ENCODE data around the gene CARS2.

GRCh38 chr13:110746438-110746837 lies 40.5 kb upstream of the CARS2 start:
- TF ChIP-seq CTCF (optimal IDR thresholded peaks at IDR 0.05 in 1 of 3, IDR thresholded peaks at IDR 0.05 in 1 of 3, conservative IDR thresholded peaks at IDR 0.05 in 1 of 3; ENCODE audit: extremely low read depth in 1 of 3, insufficient read depth in 2 of 3, low read length in 3 of 3): no peak
- TF ChIP-seq EZH2 (IDR thresholded peaks at IDR 0.05; ENCODE audit: low read length): no peak
